ENCODE results near the gene THRB.

THRB gene

GRCh38 chr3:24197809-24198208 lies 296.8 kb downstream of the THRB start:
- Histone ChIP-seq H3K4me1 (no peaks in the 10 kb centered on the region), H3K27ac (no peak overlapping the region), H3K4me2 (ENCODE audit: low read length) (no peak overlapping the region), H3K9ac (no peak overlapping the region), H2AFZ (no peak overlapping the region), H3K27me3 (ENCODE audit: control insufficient read depth, insufficient read depth, low read length) (no peaks in the 10 kb centered on the region), H3K36me3 (ENCODE audit: control insufficient read depth, insufficient read depth, low read length) (no peaks in the 10 kb centered on the region), H3K9me3 (ENCODE audit: control insufficient read depth, low read length) (no peaks in the 10 kb centered on the region), H3K79me2 (no peaks in the 10 kb centered on the region), H3K4me3 (ENCODE audit: low read depth, low read length) (no peak overlapping the region)
- TF ChIP-seq CTCF (IDR thresholded peaks at IDR 0.05) = no peak

GRCh38 chr3:24196526-24196925 lies 298.1 kb downstream of the THRB start:
- H3K36me3 ChIP-seq (ENCODE audit: control insufficient read depth, insufficient read depth, low read length) = no peaks in the 10 kb centered on the region
- H3K9ac ChIP-seq = no peak overlapping the region
- no peaks in the 10 kb centered on the region for H3K4me1 ChIP-seq
- H3K79me2 ChIP-seq = no peaks in the 10 kb centered on the region
- no peak overlapping the region for H3K4me3 ChIP-seq (ENCODE audit: low read depth, low read length)
- TF ChIP-seq CTCF (IDR thresholded peaks at IDR 0.05) = no peak
- no peaks in the 10 kb centered on the region for H3K27me3 ChIP-seq (ENCODE audit: control insufficient read depth, insufficient read depth, low read length)
- H2AFZ ChIP-seq = no peak overlapping the region
- H3K27ac ChIP-seq = no peak overlapping the region
- no peaks in the 10 kb centered on the region for H3K9me3 ChIP-seq (ENCODE audit: control insufficient read depth, low read length)
- H3K4me2 ChIP-seq (ENCODE audit: low read length) = no peak overlapping the region

GRCh38 chr3:24195504-24196230 lies 299.0 kb downstream of the THRB start:
- no peaks in the 10 kb centered on the region for H3K27me3 ChIP-seq (ENCODE audit: control insufficient read depth, insufficient read depth, low read length)
- no peak overlapping the region for H3K27ac ChIP-seq
- H3K9ac ChIP-seq = no peak overlapping the region
- H3K36me3 ChIP-seq (ENCODE audit: control insufficient read depth, insufficient read depth, low read length) = no peaks in the 10 kb centered on the region
- no peaks in the 10 kb centered on the region for H3K79me2 ChIP-seq
- no peak overlapping the region for H3K4me2 ChIP-seq (ENCODE audit: low read length)
- no peak for TF ChIP-seq CTCF (IDR thresholded peaks at IDR 0.05)
- H3K4me3 ChIP-seq (ENCODE audit: low read depth, low read length) = no peak overlapping the region
- H3K4me1 ChIP-seq = no peaks in the 10 kb centered on the region
- no peak overlapping the region for H2AFZ ChIP-seq
- no peaks in the 10 kb centered on the region for H3K9me3 ChIP-seq (ENCODE audit: control insufficient read depth, low read length)

- H3K4me1 ChIP-seq = no peaks in the 10 kb centered on the region
- no peak overlapping the region for H3K27ac ChIP-seq
- no peaks in the 10 kb centered on the region for H3K9me3 ChIP-seq (ENCODE audit: control insufficient read depth, low read length)
- no peak for TF ChIP-seq CTCF (IDR thresholded peaks at IDR 0.05)
- H3K36me3 ChIP-seq (ENCODE audit: control insufficient read depth, insufficient read depth, low read length) = no peaks in the 10 kb centered on the region
- H3K79me2 ChIP-seq = no peaks in the 10 kb centered on the region
- no peak overlapping the region for H3K4me2 ChIP-seq (ENCODE audit: low read length)
- no peak overlapping the region for H3K9ac ChIP-seq
- H3K27me3 ChIP-seq (ENCODE audit: control insufficient read depth, insufficient read depth, low read length) = no peaks in the 10 kb centered on the region
- H2AFZ ChIP-seq = no peak overlapping the region
- H3K4me3 ChIP-seq (ENCODE audit: low read depth, low read length) = no peak overlapping the region
Measured at GRCh38 chr3:24192469-24193056, 302.1 kb downstream of the THRB start.
